Measurements from ENCODE around the gene IDS. TPM values are rescaled to one million over a fixed set of nuclear protein-coding genes. Genes with fewer than 3 reads are reported as not detected.
"Not testable (repeated sequence)": the region's sequence is repeated elsewhere in the genome, so short reads cannot be mapped to it uniquely, and the experiment has no call there.

Gene IDS
- total and polyA plus RNA-seq, 2 of the 8 experiments (the other 6 are each of a cell fraction or from before 2014, with no cell fraction given), result 19.9 to 20.7 TPM

- H2BK5ac ChIP-seq (ENCODE audit: low read depth, low read length); H3K36me3 ChIP-seq (ENCODE audit: control insufficient read depth in 2 of 4, insufficient read depth in 4 of 4, low read length in 3 of 4); H4K91ac ChIP-seq (replicated peaks; ENCODE audit: insufficient read length, low read length); H3K23ac ChIP-seq (ENCODE audit: insufficient read length); H3K79me2 ChIP-seq (ENCODE audit: control insufficient read depth in 1 of 2, insufficient read depth in 2 of 2, low read length in 2 of 2); H4K5ac ChIP-seq (ENCODE audit: insufficient read length, low read depth, low read length); H2AK5ac ChIP-seq (ENCODE audit: low read depth, low read length); POLR2A ChIA-PET (ENCODE audit: partially characterized antibody); H3K4me3 ChIP-seq (ENCODE audit: extremely low read depth in 1 of 4, insufficient read depth in 2 of 4, low read depth in 3 of 4, low read length in 4 of 4); H3K4ac ChIP-seq (replicated peaks; ENCODE audit: insufficient read length, low read depth, low read length); H3K9ac ChIP-seq (replicated peaks in 1 of 4; ENCODE audit: extremely low read depth in 1 of 4, low read depth in 3 of 4, low read length in 3 of 4); H4K20me1 ChIP-seq (replicated peaks in 1 of 2; ENCODE audit: control insufficient read depth in 1 of 2, insufficient read depth in 2 of 2, low read length in 2 of 2); CTCF ChIA-PET (ENCODE audit: partially characterized antibody); H2BK120ac ChIP-seq (replicated peaks; ENCODE audit: low read depth, low read length); H4K8ac ChIP-seq (ENCODE audit: extremely low read depth, insufficient read depth, low read length); H3K27me3 ChIP-seq (replicated peaks in 1 of 4; ENCODE audit: control insufficient read depth in 3 of 4, extremely low read depth in 1 of 4, insufficient read depth in 3 of 4, low read length in 3 of 4); H3K4me2 ChIP-seq (ENCODE audit: insufficient read depth in 1 of 2, low read depth in 2 of 2, low read length in 2 of 2); H3K18ac ChIP-seq (ENCODE audit: extremely low read depth, low read length); H2BK15ac ChIP-seq (ENCODE audit: low read length); H3K23me2 ChIP-seq (ENCODE audit: low read depth, low read length); H3K14ac ChIP-seq (ENCODE audit: insufficient read length); H3K56ac ChIP-seq (replicated peaks; ENCODE audit: insufficient read length, low read depth, low read length); H3K9me3 ChIP-seq (ENCODE audit: insufficient read depth in 2 of 2, low read depth in 1 of 2, low read length in 1 of 2); H2BK12ac ChIP-seq (ENCODE audit: low read depth, low read length); H3K79me1 ChIP-seq (ENCODE audit: low read depth, low read length); H3K27ac ChIP-seq (ENCODE audit: low read depth, low read length); H3K4me1 ChIP-seq (replicated peaks in 1 of 4; ENCODE audit: control insufficient read depth in 3 of 4, insufficient read depth in 4 of 4, low read length in 3 of 4); H2BK20ac ChIP-seq (ENCODE audit: low read length); H2AFZ ChIP-seq (ENCODE audit: low read length): not testable (repeated sequence)
- DNase-seq (ENCODE audit: low read depth in 1 of 2, low spot score in 2 of 2), result peak in 1 of 2 experiments; percentile 51
- FAIRE-seq, result peak; percentile 58
- 94% methylated on average over 8 of the region's 29 CpGs; no CpG with 5 or more reads in 1 of the 2 experiments for WGBS, 2 experiments (ENCODE audit: extremely low coverage in 1 of 2, insufficient coverage in 1 of 2, insufficient read length in 1 of 2, insufficient replicate concordance in 2 of 2, low coverage in 1 of 2, low lambda C conversion rate in 2 of 2, missing lambda C conversion rate in 1 of 2)
- peak; percentile 16 to 32; a peak in 3 of 4 replicates for TF ChIP-seq RAD21 (IDR thresholded peaks at IDR 0.05 in 1 of 2, conservative IDR thresholded peaks at IDR 0.05 in 1 of 2; ENCODE audit: low read depth in 2 of 2, low read length in 2 of 2)
- TF ChIP-seq CTCF (IDR thresholded peaks at IDR 0.05; ENCODE audit: control extremely low read depth in 1 of 3, insufficient read depth in 1 of 3, low read depth in 1 of 3, low read length in 3 of 3), result peak in 2 of 3 experiments; percentile 34 to 49; a peak in 2 of 4 replicates
Observed at GRCh38 chrX:149545545-149546543, 40.7 kb upstream of the IDS start.

All from H1 (cell line).